Stimulated activated CD8-positive, alpha-beta memory T cell treated with anti-CD3 and anti-CD28 coated beads, Interleukin-15, amount 100 ng/mL, for 1 hour (primary cell): Measurements from ENCODE around the gene SMIM33.
"Not testable (repeated sequence)": the region's sequence is repeated elsewhere in the genome, so short reads cannot be mapped to it uniquely, and the experiment has no call there.

Experiments
- DNase-seq: peaks from one replicate; pipeline ENCODE4 v3.0.0-alpha.2; 2020; ENCODE audit warnings: low read depth

SMIM33 gene

DNA sequence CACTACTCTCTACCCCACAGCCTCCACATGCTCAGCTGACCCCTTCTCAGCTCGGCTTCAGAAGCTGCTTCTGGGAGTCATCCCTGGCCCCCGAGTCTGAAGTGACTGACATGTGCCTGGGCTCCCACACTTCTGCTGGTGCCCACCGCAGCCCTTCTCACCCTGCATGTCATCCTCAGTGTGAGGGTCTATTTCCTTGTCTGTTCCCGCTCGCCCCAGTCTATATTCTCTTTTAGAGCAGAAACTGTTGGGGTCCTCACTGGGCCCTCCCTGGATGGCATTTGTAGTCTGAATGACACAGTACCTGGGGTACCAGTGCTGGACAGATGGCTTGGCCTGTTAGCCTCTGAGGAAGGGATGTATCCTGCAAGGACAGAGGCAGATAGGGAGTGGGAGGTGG lies 13.6 kb upstream of the SMIM33 start:
- no peak for DNase-seq

GRCh38 chr5:139457653-139458306 lies 13.0 kb upstream of the SMIM33 start:
- no peak for DNase-seq

DNA sequence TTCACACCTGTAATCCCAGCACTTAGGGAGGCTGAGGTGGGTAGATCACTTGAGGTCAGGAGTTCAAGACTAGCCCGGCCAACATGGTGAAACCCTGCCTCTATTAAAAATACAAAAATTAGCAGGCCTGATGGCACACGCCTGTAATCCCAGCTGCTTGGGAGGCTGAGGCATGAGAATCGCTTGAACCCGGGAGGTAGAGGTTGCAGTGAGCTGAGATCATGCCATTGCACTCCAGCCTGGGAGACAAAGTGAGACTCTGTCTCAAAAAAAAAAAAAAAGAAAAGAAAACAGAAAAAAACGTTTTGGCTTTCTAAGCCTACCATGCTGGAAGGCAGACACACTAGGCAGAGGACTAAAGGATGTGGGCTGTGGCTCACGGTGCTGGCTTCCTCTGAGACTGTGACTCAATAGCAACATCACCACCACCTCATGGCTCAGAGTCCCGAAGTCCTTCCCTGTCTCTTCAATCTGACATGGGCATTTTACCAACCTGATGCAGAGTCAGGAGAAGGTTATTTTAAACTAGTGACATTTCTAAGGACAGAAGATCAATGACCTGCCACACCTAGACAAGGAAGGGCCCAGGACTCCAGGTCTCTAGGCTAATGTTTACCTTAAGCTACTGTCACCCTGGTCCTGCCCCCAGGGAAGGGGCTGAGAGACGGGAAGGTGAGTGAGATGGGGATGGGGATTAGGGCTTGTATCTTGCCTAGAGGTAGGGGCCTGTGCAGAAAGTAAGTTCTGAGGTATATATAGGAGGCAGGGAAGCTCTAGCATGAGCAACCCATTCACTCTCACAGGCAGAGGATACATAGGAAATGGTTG lies 12.0 kb upstream of the SMIM33 start:
- DNase-seq: peak; percentile 54

- no peak for DNase-seq
These were observed 11.3 kb upstream of the SMIM33 start for GRCh38 chr5:139459451-139459934.

DNA sequence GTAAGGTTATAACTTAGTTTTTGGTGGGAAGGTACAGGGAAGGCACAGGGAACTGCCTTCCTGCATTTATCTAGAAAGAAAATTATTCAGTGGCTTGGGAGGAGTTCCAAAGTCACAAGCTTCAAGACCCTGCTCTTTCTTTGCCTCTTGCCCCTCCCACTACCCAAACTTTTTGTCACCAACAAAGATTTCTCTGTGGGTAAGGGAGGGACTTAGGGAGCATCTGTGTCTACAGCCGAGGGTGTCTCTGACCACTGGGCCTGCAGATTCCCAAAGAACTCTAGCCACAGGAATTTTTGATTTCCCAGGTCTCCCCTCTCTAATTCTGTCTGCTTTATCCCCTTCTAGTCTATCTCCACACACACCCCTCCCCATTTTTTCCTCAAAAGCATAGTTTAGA lies 10.3 kb upstream of the SMIM33 start:
- no peak for DNase-seq

DNA sequence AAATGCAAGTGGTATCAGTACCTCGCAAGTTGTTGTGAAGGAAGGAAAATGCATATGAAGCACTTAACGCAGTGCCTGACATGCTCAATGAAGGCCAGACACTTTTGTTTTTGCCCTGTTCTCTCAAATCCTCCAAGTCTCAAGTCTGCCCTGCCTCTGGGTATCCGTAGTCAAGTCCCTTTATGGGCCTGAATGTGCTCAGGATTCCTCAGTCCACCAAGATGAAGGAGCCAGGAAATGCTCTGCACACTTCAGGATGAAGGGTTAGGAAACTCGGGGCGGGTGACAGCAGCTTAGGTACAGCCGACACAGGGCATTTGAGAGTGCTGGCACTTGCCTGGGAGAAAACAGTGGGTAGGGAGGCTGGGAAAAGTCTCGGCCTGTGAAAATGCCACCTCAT lies 9.6 kb upstream of the SMIM33 start:
- DNase-seq: no peak

GRCh38 chr5:139461698-139462097 lies 9.1 kb upstream of the SMIM33 start:
- no peak for DNase-seq

- DNase-seq: no peak
These were observed 8.1 kb upstream of the SMIM33 start, which contains the start of gene ECSCR for GRCh38 chr5:139462586-139463276. Gene ECSCR (minus strand): TSS chr5:139462743. CDS start chr5:139462670, 73 bp downstream.

DNA sequence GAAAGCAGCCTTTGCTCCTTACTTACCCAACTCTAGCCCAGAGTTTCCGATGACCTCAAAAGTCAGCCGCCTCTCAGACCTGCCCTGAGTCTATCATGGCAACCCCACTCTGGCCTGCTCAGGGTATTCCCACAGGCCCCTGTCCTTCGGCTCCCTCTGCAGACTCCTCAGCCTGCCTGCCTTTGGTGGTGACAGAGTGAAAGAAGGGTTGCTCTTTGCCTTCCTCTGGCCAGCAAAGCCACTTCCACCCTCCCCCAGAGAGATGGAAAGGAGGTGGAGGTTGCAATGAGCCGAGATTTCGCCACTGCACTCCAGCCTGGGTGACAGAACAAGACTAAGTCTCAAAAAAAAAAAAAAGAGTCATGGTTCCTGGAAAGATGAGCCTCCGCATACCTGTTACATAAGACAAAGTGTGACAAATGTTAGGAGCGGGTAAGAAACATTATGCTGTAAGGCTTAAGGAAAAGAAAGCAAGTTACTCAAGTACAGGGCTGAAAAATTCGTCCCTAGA lies 2.3 kb upstream of the SMIM33 start:
- no peak for DNase-seq

DNA sequence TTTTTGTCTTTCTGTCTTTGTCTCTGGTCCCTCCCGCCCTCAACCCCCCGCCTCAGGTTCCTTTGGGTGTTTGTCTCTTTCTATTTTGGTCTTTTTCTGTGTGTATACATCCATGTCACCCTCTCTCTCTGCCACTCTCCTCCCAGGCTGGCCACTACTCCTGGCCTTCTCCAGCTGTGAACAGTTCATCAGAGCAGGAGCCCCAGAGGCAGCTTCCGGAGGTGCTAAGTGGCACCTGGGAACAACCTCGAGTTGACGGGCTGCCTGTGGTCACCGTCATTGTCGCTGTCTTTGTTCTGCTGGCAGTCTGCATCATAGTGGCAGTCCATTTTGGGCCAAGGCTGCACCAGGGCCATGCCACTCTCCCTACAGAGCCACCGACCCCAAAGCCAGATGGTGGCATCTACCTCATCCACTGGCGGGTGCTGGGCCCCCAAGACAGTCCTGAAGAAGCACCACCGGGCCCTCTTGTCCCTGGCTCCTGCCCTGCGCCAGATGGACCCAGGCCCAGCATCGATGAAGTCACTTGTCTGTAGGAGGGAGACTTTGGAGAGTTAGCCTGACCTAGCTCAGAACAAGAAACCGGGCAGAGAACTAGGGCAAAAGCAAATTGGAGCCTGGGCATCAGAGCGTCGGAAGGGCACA lies 1.7 kb downstream of the SMIM33 start:
- no peak for DNase-seq

GRCh38 chr5:139473105-139473504 lies 2.3 kb downstream of the SMIM33 start:
- DNase-seq: no peak

- no peak for DNase-seq
These were observed 2.8 kb downstream of the SMIM33 start for GRCh38 chr5:139473565-139473964.

DNA sequence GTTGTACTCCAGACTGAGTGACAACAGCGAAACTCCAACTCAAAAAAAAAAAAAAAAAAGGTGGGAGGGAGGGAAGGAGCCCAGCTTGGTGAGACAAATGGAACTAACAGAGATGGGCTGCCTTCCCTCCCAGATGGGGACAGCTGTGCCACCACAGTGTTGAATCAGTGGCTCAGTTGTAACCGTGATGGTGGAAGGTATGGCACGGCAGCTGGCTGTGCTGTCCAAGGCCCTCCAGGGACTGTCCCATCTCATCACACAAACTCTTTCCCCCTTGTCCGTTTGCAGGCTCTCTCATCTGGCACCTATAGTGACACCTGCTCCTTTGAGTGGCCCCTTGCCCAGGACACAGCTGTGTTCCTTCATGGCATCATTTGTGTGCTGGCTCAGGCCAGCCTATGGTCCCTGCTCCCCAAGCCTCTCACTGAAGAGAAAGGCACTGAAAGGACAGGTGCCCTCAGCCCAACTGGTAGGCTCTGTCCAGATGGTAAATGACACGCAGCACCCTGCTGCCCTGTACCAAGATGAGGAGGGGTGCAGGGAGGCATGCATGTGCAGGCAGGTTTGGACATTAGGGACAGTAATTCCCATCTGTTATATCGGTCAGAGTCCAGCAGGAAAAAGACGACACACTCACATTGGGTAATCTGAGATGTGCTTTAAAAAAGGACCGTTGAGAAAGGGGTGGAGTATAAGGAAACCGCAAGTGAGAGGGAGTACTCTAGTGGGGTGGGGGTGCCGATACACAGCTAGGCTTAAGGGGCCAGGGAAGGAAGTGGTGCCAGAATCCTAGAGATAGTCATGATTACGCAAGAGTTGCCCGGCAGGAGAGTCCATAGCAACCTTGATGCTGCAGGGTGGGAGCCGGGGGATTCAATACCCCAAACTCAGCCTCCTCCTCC lies 4.3 kb downstream of the SMIM33 start:
- no peak for DNase-seq

GRCh38 chr5:139475865-139476617 lies 5.2 kb downstream of the SMIM33 start:
- DNase-seq: no peak

GRCh38 chr5:139478657-139479423 lies 8.0 kb downstream of the SMIM33 start:
- not testable (repeated sequence) for DNase-seq

DNA sequence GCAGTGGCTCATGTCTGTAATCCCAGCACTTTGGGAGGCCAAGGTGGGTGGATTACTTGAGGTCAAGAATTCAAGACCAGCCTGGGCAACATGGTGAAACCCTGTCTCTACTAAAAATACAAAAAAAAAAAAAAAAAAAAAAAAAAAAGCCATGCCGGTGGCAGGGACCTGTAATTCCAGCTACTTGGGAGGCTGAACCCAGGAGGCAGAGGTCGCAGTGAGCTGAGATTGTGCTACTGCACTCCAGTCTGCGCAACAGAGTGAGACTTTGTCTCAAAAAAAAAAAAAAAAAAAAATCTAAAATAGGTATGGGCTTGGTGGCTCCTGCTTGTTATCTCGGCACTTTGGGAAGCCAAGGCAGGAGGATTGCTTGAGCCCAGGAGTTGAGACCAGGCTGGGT lies 8.9 kb downstream of the SMIM33 start:
- DNase-seq: not testable (repeated sequence)

DNA sequence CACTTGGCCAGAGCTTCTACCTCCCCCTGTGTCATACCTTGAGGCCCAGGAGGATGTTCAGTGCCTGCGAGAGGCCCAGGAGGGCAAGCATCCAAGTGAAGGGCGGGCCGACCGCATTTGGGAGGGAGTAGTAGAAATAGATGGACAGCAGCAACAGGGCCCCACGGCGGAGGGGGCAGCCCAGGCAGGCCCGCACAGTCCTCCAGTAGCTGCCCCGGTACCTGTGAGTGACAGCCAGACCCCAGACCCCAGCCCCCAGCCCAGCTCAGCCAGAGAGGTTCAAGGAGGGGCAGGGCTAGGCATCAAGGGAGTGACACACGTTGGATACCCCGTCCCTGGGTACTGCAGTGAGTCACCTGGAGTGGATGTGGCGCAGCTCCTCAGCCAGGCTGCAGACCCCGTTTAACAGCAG lies 10.3 kb downstream of the SMIM33 start:
- no peak for DNase-seq

DNA sequence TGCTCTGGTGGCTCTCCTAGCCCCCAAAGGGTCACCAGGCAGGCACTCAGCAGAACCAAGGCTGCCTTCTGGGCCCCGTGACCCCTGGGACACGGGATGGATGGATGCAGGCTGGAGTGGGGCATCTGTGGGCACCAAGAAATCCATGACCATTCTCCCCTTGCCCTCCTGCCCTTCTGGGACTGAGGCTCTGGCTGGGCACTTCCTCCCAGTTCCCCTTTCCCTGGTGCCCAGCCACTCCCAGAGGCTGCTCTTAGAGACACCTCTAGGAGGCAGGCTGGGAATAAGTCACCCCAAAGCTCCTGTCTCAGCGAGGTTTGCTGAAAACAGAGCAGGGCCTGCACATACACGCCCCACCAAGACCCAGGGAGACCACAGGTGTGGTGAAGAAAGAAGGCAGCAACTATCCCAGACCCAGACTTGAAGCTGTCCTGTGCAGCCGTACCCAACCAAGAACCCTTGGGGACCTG lies 10.8 kb downstream of the SMIM33 start:
- no peak for DNase-seq
